Measurements from ENCODE around the gene MN1.

DNA sequence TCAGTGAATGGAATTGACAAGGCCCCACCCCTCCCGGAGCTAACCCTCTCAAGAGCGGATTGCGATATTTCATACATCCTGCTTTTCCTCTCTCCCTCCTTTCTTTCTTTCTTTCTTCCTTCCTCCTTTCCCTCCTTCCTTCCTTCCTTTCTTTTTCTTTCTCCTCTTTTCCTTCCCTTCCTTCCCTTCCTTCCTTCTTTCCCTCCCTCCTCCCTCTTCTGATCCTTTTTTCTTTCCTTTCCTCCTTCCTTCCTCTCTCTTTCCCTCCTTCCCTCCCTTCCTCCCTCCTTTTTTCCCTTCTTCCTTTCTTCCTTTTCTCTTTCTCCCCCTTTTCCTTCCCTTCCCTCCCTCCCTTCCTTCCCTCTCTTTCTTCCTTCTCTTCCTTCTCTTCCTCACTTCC is 15.0 kb upstream of the MN1 start:
- TF ChIP-seq, protein P1, sequence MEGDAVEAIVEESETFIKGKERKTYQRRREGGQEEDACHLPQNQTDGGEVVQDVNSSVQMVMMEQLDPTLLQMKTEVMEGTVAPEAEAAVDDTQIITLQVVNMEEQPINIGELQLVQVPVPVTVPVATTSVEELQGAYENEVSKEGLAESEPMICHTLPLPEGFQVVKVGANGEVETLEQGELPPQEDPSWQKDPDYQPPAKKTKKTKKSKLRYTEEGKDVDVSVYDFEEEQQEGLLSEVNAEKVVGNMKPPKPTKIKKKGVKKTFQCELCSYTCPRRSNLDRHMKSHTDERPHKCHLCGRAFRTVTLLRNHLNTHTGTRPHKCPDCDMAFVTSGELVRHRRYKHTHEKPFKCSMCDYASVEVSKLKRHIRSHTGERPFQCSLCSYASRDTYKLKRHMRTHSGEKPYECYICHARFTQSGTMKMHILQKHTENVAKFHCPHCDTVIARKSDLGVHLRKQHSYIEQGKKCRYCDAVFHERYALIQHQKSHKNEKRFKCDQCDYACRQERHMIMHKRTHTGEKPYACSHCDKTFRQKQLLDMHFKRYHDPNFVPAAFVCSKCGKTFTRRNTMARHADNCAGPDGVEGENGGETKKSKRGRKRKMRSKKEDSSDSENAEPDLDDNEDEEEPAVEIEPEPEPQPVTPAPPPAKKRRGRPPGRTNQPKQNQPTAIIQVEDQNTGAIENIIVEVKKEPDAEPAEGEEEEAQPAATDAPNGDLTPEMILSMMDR (IDR thresholded peaks at IDR 0.05) = no peak
- TF ChIP-seq POLR2A (IDR thresholded peaks at IDR 0.05) = no peak

Data from adrenal gland (tissue), 5 donors.